SK-N-SH (cell line): Measurements from ENCODE around the gene PGLYRP3.

Experiments used
- CTCF ChIP-seq: fragments of 200-600 bp; sonication (generic); IDR thresholded peaks from 2 replicates; pipeline ENCODE4 v1.6.1; 2017; ENCODE audit warnings: antibody characterized with exemption, mild to moderate bottlenecking, moderate library complexity
- NRF1 ChIP-seq: IDR thresholded peaks from 2 replicates; pipeline ENCODE4 v1.6.1; 2012; ENCODE audit warnings: low read depth, mild to moderate bottlenecking, low read length
- TCF12 ChIP-seq: IDR thresholded peaks from 2 replicates; pipeline ENCODE4 v1.4.0; 2012

GRCh38 chr1:153352523-153352922 is 39.8 kb upstream of the PGLYRP3 start:
- peak; percentile 93 for TF ChIP-seq CTCF
- TF ChIP-seq NRF1, result no peak
- TF ChIP-seq TCF12, result no peak
